HCT116 (cell line): Measurements from ENCODE around the gene PIEZO2. TPM values are rescaled to one million over a fixed set of nuclear protein-coding genes. Genes with fewer than 3 reads are reported as not detected.

ENCODE experiments used
- ATAC-seq: fragments of 200-7000 bp; cut with Tn5 transposase; 2 replicates; pipeline ENCODE4 v1.9.1; 2020; ENCODE audit warnings: mild to moderate bottlenecking, moderate library complexity
- BruUV-seq: library from RNA; stranded (reverse); fragments of 400-500 nt; replicated peaks from 2 replicates; lab custom pipeline; 2021; lab: Mats Ljungman, UMichigan
- CTCF ChIA-PET: fragments of 300-600 bp; sonication (Branson Sonifier 250); formaldehyde crosslinking; loops from one replicate; lab custom pipeline; 2021; ENCODE audit warnings: antibody characterized with exemption; lab: Charles Lee
- POLR2A ChIA-PET: fragments of 300-600, 350-600 bp; sonication (Branson Sonifier 250); formaldehyde crosslinking; loops from one replicate; lab custom pipeline; 2021; ENCODE audit warnings: antibody characterized with exemption; lab: Charles Lee
- RAD21 ChIA-PET, 2 experiments: fragments of 300-600 bp; sonication (Branson Sonifier 250); formaldehyde crosslinking; loops; one replicate each; lab custom pipeline; 2023; ENCODE audit warnings: low total read pairs in 2 of 2; ENCODE audit not compliant: uncharacterized antibody in 2 of 2, unreplicated experiment in 2 of 2, low non-redundant PET in 1 of 2; lab: Charles Lee
- DNase-seq: peaks from one replicate; pipeline ENCODE4 v3.0.0-alpha.2; 2010; ENCODE audit warnings: low read depth, low spot score
- H2AFZ ChIP-seq: fragments of 200-600 bp; shearing (Covaris generic), sonication (generic); 2 replicates; pipeline ENCODE4 v1.6.1; 2017; ENCODE audit warnings: low read depth, mixed run types, mixed read lengths, antibody characterized with exemption, low read length; ENCODE audit not compliant: poor library complexity, severe bottlenecking
- H3K27ac ChIP-seq: 2 replicates; pipeline ENCODE4 v1.5.1; 2012; ENCODE audit warnings: low read depth, low read length
- H3K27me3 ChIP-seq: fragments of 200-600 bp; sonication (generic); 2 replicates; pipeline ENCODE4 v1.6.1; 2016; ENCODE audit warnings: mixed run types, low read length, mixed read lengths; ENCODE audit not compliant: insufficient read depth
- H3K36me3 ChIP-seq, 2 experiments: fragments of 200-500 bp in 1 of 2; fragments of 200-600 bp in 1 of 2; sonication (Bioruptor generic) in 1 of 2; sonication (generic) in 1 of 2; 2 replicates each; pipeline versions ENCODE4 v1.5.1 to v1.6.1; 2014 to 2016; ENCODE audit warnings: low read length in 2 of 2, inconsistent platforms in 1 of 2, mixed read lengths in 1 of 2, mixed run types in 1 of 2; ENCODE audit not compliant: insufficient read depth in 2 of 2, control insufficient read depth in 1 of 2
- H3K4me1 ChIP-seq, 2 experiments: fragments of 200-600 bp in 1 of 2; sonication (generic) in 1 of 2; 2 replicates each; pipeline versions ENCODE4 v1.5.1 to v1.6.1; 2012 to 2017; ENCODE audit warnings: low read length in 2 of 2, inconsistent platforms in 1 of 2, mild to moderate bottlenecking in 1 of 2, mixed read lengths in 1 of 2, mixed run types in 1 of 2, moderate library complexity in 1 of 2; ENCODE audit not compliant: insufficient read depth in 2 of 2, control insufficient read depth in 1 of 2
- H3K4me2 ChIP-seq: fragments of 200-600 bp; sonication (generic); 2 replicates; pipeline ENCODE4 v1.6.1; 2017; ENCODE audit warnings: mixed run types, low read length, mixed read lengths
- H3K4me3 ChIP-seq, 2 experiments: fragments of 200-600 bp in 1 of 2; sonication (generic) in 1 of 2; replicated peaks in 1 of 2; 2 replicates each; pipeline ENCODE4 v1.5.1; 2011 to 2016; ENCODE audit warnings: low read length in 2 of 2, control low read depth in 1 of 2, low read depth in 1 of 2, mild to moderate bottlenecking in 1 of 2, mixed read lengths in 1 of 2, mixed run types in 1 of 2
- H3K79me2 ChIP-seq: fragments of 200-600 bp; sonication (generic); 2 replicates; pipeline ENCODE4 v1.6.1; 2017; ENCODE audit warnings: mild to moderate bottlenecking, mixed run types, low read length, moderate library complexity, mixed read lengths; ENCODE audit not compliant: insufficient read depth
- H3K9ac ChIP-seq: fragments of 200-600 bp; sonication (generic); 2 replicates; pipeline ENCODE4 v1.6.1; 2016; ENCODE audit warnings: low read length, mixed read lengths
- H3K9me2 ChIP-seq: fragments of 200-600 bp; sonication (generic), shearing (Covaris generic); 2 replicates; pipeline ENCODE4 v1.6.1; 2017; ENCODE audit warnings: mixed run types, mild to moderate bottlenecking, moderate library complexity; ENCODE audit not compliant: insufficient read depth
- H3K9me3 ChIP-seq, 2 experiments: fragments of 200-500 bp in 1 of 2; fragments of 200-600 bp in 1 of 2; sonication (Bioruptor generic) in 1 of 2; sonication (generic) in 1 of 2; 2 replicates each; pipeline ENCODE4 v1.6.1; 2014 to 2017; ENCODE audit warnings: low read length in 2 of 2, mixed read lengths in 2 of 2, inconsistent platforms in 1 of 2, low read depth in 1 of 2, mild to moderate bottlenecking in 1 of 2, mixed run types in 1 of 2, moderate library complexity in 1 of 2; ENCODE audit not compliant: control insufficient read depth in 1 of 2, insufficient read depth in 1 of 2
- H4K20me1 ChIP-seq: fragments of 200-600 bp; sonication (generic), shearing (Covaris generic); 2 replicates; pipeline ENCODE4 v1.6.1; 2017; ENCODE audit warnings: mixed run types, mild to moderate bottlenecking, moderate library complexity; ENCODE audit not compliant: insufficient read depth
- ATF3 ChIP-seq: IDR thresholded peaks from 2 replicates; pipeline ENCODE4 v1.6.1; 2012
- CBX3 ChIP-seq: IDR thresholded peaks from 2 replicates; pipeline ENCODE4 v1.6.1; 2012; ENCODE audit warnings: low read depth
- CTCF ChIP-seq, 3 experiments: fragments of 200-600 bp in 1 of 3; sonication (generic) in 1 of 3; IDR thresholded peaks in 2 of 3; conservative IDR thresholded peaks in 1 of 3; 2 replicates each; pipeline ENCODE4 v1.5.1; 2012 to 2017; ENCODE audit warnings: low read depth in 2 of 3, low read length in 2 of 3, antibody characterized with exemption in 1 of 3, borderline replicate concordance in 1 of 3, control low read depth in 1 of 3, mild to moderate bottlenecking in 1 of 3, mixed read lengths in 1 of 3, mixed run types in 1 of 3, moderate library complexity in 1 of 3; ENCODE audit not compliant: insufficient read depth in 1 of 3
- ELF1 ChIP-seq: IDR thresholded peaks from 2 replicates; pipeline ENCODE4 v1.6.1; 2012; ENCODE audit warnings: low read depth, borderline replicate concordance
- EZH2 ChIP-seq: fragments of 200-600 bp; sonication (generic); IDR thresholded peaks from 2 replicates; pipeline ENCODE4 v1.6.1; 2017; ENCODE audit warnings: antibody characterized with exemption, mixed run types
- EZH2phosphoT487 ChIP-seq: fragments of 200-600 bp; IDR thresholded peaks from 2 replicates; pipeline ENCODE4 v1.6.1; 2018; ENCODE audit warnings: antibody characterized with exemption, borderline replicate concordance
- FOSL1 ChIP-seq: IDR thresholded peaks from 2 replicates; pipeline ENCODE4 v1.6.1; 2012; ENCODE audit warnings: low read depth
- JUND ChIP-seq: IDR thresholded peaks from 2 replicates; pipeline ENCODE4 v1.6.1; 2012
- POLR2A ChIP-seq: IDR thresholded peaks from 2 replicates; pipeline ENCODE4 v1.7.0; 2011; ENCODE audit warnings: borderline replicate concordance; ENCODE audit not compliant: insufficient read depth, insufficient read length; ENCODE audit errors: extremely low read depth
- POLR2AphosphoS5 ChIP-seq: IDR thresholded peaks from 2 replicates; pipeline ENCODE4 v1.6.1; 2011; ENCODE audit warnings: mild to moderate bottlenecking, low read depth, low read length, moderate library complexity
- RAD21 ChIP-seq: IDR thresholded peaks from 2 replicates; pipeline ENCODE4 v1.6.1; 2012; ENCODE audit warnings: low read depth, mild to moderate bottlenecking
- REST ChIP-seq: IDR thresholded peaks from 2 replicates; pipeline ENCODE4 v1.6.1; 2012; ENCODE audit warnings: low read depth
- SIN3A ChIP-seq: IDR thresholded peaks from 2 replicates; pipeline ENCODE4 v1.6.1; 2012; ENCODE audit warnings: low read depth
- SP1 ChIP-seq: IDR thresholded peaks from 2 replicates; pipeline ENCODE4 v1.6.1; 2012; ENCODE audit warnings: low read depth
- SRF ChIP-seq: IDR thresholded peaks from 2 replicates; pipeline ENCODE4 v1.6.1; 2012; ENCODE audit warnings: low read depth
- TCF7L2 ChIP-seq: IDR thresholded peaks from 2 replicates; pipeline ENCODE4 v1.7.0; 2011; ENCODE audit warnings: borderline replicate concordance, inconsistent platforms; ENCODE audit not compliant: insufficient read depth, insufficient read length; ENCODE audit errors: extremely low read depth
- YY1 ChIP-seq: IDR thresholded peaks from 2 replicates; pipeline ENCODE4 v1.6.1; 2011; ENCODE audit warnings: low read length, low read depth, moderate library complexity, mild to moderate bottlenecking; ENCODE audit not compliant: insufficient replicate concordance; ENCODE audit errors: extremely low read depth
- ZBTB33 ChIP-seq: IDR thresholded peaks from 2 replicates; pipeline ENCODE4 v1.6.1; 2011; ENCODE audit warnings: mild to moderate bottlenecking, low read length, moderate library complexity; ENCODE audit not compliant: insufficient replicate concordance; ENCODE audit errors: extremely low read depth
- ZFX ChIP-seq: fragments of 450-650 bp; IDR thresholded peaks from 2 replicates; pipeline ENCODE4 v1.6.1; 2017
- ZNF274 ChIP-seq: fragments of 200-500 bp; sonication (Bioruptor generic); IDR thresholded peaks from 2 replicates; pipeline ENCODE4 v1.6.1; 2014; ENCODE audit warnings: mild to moderate bottlenecking, low read depth, low read length, inconsistent platforms
- intact Hi-C: fragments of 100-400 bp; cut with micrococcal nuclease; formaldehyde crosslinking; loops from 2 replicates; pipeline ENCODE4 v1.10.0; 2022
- total RNA-seq: library from RNA; stranded (reverse); gene quantifications from one replicate; pipeline ENCODE4 v1.2.1, GENCODE V29; 2021; ENCODE audit not compliant: unreplicated experiment

The PIEZO2 gene
- total RNA-seq, 1 experiment from 2014 or later: 0.34 TPM

- Histone ChIP-seq H3K27me3 (no peaks in the 10 kb centered on the region), H4K20me1 (no peaks in the 10 kb centered on the region), H3K9me3 (peaks cover 0 to 7% of the 10 kb centered on the region in 2 experiments; a peak in 2 of 4 replicates), H2AFZ (no peak overlapping the region), H3K4me3 (no peak overlapping the region), H3K4me1 (no peaks in the 10 kb centered on the region), H3K4me2 (no peak overlapping the region), H3K27ac (no peak overlapping the region), H3K9me2 (no peaks in the 10 kb centered on the region), H3K9ac (no peak overlapping the region)
- intact Hi-C loops: no loop called here
- CTCF ChIA-PET: no interaction called here
- ATAC-seq (no peak), DNase-seq (no peak)
- no TSS peak for BruUV-seq
- POLR2A ChIA-PET: no interaction called here
- RAD21 ChIA-PET: no interaction called here
- no peak for TF ChIP-seq CBX3
- no peak for TF ChIP-seq POLR2A
- no peak for TF ChIP-seq EZH2phosphoT487
- no peak for TF ChIP-seq EZH2
- no peak for TF ChIP-seq YY1
- no peak for TF ChIP-seq CTCF (IDR thresholded peaks at IDR 0.05 in 2 of 3, conservative IDR thresholded peaks at IDR 0.05 in 1 of 3; ENCODE audit: borderline replicate concordance in 1 of 3, insufficient read depth in 1 of 3, low read depth in 2 of 3, low read length in 2 of 3)
- no peak for TF ChIP-seq SP1
- no peak for TF ChIP-seq TCF7L2
- no peak for TF ChIP-seq REST
- no peak for TF ChIP-seq ELF1
- TF ChIP-seq SRF: no peak
- TF ChIP-seq ZBTB33: no peak
- TF ChIP-seq FOSL1: no peak
- no peak for TF ChIP-seq ZFX
- no peak for TF ChIP-seq RAD21
- TF ChIP-seq POLR2AphosphoS5: no peak
- TF ChIP-seq ATF3: no peak
- no peak for TF ChIP-seq JUND
- no peak for TF ChIP-seq SIN3A
- TF ChIP-seq ZNF274: no peak
- TF ChIP-seq, all 23 proteins: peak for 0
- Histone ChIP-seq H3K79me2 (no peaks in the 10 kb centered on the region), H3K36me3 (no peaks in the 10 kb centered on the region)
These were observed 159.9 kb downstream of the PIEZO2 start for GRCh38 chr18:10989486-10989885.
